ENCODE measurements around the gene LRMDA.

The LRMDA gene

DNA sequence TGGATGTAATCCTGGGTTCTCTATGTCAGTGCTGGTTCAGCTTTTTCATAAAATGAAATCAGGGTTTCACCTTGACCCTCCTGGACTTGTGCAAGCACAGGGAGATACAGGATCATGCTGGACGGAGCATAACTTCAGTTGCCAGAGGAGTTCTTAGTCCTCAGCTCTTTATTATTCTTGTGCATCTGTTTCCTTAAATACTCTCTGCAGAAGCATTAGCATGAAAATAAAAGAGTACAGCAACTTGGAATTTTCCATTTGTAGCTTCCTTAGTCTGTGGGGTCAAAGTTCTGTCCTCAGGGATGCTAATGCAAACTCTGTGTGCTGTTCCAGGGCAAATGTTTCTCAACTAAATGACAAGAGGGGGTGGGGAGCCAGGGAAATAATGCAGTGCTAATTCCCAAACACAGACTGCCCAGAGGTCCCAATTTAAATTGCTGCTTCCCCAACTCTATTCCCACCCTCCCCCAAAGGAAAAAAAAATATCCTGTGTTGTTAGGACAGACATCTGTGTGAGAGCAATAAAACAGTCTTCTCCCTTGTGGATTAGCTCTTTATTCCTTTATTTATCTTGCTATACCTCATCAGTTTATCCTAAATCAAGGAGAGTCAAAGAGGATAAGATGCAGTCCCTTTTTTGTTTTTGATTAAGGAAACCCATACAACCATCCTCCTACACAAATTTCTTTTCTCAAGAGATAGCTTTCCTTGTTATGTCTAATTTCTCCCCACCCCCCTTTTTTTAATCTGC is 905.0 kb downstream of the LRMDA start:
- DNase-seq, result no peak

DNA sequence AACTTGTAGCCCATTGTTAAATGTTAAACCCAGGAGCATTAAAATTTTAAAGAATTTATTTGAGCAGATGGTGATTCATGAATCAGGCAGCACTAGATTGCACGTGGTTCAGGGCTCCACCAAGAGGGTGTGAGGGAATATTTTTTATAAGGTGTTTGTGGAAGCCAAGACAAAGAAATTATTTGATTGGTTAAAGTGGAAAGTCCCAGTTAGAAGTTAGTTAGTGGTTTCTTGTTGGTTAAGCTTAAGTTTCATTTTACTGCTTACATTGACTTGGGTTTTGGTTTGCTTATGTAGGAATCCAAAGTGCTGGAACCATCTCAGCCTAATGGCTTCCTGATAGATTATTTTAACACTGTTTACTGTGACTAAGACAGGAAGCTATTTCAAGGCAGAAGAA is 906.2 kb downstream of the LRMDA start:
- no peak for DNase-seq

DNA sequence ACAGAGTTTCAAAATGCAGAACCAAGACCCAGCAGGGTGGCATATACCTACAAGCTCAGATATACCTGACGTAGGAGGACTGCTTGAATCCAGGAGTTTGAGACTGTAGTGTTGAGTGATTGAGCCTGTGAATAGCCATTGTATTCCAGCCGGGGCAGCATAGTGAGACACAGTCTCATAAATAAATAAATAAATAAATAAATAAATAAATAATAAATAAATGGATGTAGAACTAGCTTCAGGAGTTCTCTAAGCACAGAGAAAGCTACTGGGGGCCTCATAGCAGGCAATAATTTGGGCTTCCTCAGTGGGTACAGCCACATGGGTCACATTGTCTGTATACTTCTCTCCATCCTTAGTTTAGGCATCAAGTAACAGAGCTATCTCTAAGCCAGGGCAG is 906.8 kb downstream of the LRMDA start:
- no peak for DNase-seq

- DNase-seq, result no peak
These were observed 910.3 kb downstream of the LRMDA start for GRCh38 chr10:76341740-76342139.

DNA sequence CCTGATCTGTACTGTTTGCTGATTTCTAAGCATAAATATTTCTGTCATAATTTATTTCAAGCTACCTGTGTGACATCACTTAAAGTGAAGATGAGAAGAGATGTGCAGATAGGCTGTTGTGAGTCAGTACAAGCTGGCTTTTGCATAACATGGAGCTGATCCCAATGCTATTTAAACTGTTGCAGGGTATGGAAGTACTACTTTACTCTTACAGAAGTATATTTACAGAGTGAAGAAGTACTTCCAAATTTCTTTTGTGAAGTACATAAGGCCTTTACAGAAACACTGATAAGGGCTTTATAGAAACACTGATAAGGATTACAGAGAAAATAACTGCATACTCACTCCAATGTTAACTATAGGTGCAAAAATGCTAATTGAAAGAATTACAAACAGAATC is 911.6 kb downstream of the LRMDA start:
- DNase-seq, result no peak

- DNase-seq, result no peak
These were observed 916.4 kb downstream of the LRMDA start for GRCh38 chr10:76347832-76348231.

GRCh38 chr10:76350583-76350982 is 919.2 kb downstream of the LRMDA start:
- DNase-seq, result no peak

DNA sequence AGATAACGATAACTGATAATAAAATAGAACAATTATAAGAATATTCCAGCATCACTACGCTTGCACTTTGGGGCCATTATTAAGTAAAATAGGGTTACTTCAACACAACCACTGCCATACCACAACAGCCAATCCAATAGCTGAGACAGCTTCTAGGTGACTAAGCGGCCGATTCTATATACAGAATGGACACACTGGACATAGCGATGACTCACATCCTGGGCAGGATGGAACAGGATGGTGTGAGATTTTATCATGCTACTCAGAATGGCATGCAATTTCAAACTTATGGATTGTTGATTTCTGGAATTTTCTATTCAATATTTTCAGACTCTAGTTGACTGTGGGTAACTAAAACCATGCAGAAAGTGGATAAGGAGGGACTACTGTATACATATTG is 920.9 kb downstream of the LRMDA start:
- DNase-seq, result no peak

- DNase-seq, result no peak
These were observed 921.9 kb downstream of the LRMDA start for GRCh38 chr10:76353237-76353851.

DNA sequence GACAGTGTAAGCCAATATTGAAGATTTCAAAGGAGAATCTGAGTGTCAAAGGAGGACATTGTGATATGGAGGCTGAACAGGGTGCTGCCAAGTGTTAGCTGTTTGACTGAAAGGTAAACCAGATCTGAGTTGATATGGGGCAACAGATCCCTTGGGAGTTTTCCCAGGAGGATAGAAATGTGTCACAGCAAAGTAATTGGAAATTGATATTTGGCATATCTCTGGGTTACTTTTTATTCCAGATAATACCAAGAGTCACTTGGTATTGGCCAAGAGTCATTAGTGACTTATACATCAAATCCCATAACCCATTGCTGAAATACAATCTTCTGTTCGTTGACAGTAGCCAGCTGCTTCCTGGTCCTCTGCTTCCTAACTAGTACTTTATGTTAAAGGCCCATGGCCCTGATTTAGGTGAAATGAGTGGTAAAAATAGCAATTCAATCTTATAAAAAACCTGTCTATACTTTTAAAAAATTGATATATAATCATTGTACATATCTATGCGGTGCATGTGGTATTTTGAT is 922.9 kb downstream of the LRMDA start:
- no peak for DNase-seq

- DNase-seq, result no peak
These were observed 923.5 kb downstream of the LRMDA start for GRCh38 chr10:76354921-76355320.

- DNase-seq, result no peak
These were observed 925.1 kb downstream of the LRMDA start for GRCh38 chr10:76356557-76356956.

DNA sequence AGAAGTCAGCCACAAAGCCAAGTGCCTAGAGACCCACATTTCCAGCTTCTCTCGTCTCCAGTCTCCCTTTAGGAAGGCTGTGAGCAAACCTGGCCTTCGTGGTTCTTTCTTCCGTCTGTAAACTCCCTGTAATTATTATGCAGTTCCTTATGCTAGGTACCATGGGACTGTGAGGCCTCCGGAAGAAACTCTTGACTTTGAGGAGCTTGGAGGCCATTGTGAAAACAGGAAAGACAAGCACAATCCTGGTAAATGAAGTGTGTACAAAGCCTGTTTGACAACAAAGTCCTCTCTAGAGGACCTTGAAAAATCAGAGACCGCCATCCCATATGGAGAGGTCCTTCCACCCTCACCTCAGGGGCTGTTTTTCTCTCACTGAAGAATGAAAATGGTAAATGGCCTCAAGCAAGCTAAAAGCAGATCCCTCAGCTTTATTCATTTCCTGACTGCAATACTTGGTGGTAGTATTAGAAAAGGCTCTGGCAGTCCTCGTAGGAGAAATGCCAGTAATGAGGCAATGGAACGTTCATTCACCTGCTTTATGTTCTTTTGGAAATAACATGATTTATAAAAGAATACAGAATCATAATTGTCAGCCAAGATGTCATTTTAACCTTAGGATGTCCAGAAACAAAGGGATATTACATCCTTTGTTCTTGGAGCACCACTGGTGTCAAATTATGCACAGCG is 926.4 kb downstream of the LRMDA start:
- no peak for DNase-seq

DNA sequence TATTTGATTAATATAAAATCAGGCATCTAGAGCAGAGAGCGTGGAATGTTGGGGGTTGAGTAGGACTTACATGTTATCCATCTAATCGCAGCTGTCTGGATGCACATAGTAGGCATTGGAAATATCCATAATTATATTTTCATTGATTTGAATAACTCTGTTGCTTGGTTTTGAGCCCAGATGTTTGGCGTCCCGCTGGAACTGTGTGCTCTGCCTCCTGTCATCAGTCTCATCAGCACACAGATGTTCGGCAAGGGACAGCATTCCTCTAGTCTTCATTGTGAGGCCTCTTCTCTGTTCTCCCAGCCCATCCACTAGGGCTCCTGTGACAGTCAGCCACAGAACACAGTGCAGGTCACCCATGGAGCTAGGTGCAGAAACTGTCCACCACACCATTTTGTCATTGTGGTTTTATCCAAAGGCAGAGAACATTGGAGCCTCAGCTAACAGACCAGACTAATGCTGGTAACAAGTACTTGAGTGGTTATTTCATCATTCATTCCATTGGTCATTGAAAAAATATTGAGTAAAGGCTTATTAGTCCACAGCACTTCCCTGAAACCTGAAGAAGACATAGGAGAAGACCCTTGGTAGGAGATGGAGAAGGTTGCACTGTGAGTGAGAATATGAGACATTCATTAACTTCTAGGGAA is 927.4 kb downstream of the LRMDA start:
- no peak for DNase-seq

- no peak for DNase-seq
These were observed 944.3 kb downstream of the LRMDA start for GRCh38 chr10:76375761-76376160.

- no peak for DNase-seq
These were observed 951.0 kb downstream of the LRMDA start for GRCh38 chr10:76382381-76382851.

- DNase-seq, result no peak
These were observed 957.0 kb downstream of the LRMDA start for GRCh38 chr10:76388321-76389023.

DNA sequence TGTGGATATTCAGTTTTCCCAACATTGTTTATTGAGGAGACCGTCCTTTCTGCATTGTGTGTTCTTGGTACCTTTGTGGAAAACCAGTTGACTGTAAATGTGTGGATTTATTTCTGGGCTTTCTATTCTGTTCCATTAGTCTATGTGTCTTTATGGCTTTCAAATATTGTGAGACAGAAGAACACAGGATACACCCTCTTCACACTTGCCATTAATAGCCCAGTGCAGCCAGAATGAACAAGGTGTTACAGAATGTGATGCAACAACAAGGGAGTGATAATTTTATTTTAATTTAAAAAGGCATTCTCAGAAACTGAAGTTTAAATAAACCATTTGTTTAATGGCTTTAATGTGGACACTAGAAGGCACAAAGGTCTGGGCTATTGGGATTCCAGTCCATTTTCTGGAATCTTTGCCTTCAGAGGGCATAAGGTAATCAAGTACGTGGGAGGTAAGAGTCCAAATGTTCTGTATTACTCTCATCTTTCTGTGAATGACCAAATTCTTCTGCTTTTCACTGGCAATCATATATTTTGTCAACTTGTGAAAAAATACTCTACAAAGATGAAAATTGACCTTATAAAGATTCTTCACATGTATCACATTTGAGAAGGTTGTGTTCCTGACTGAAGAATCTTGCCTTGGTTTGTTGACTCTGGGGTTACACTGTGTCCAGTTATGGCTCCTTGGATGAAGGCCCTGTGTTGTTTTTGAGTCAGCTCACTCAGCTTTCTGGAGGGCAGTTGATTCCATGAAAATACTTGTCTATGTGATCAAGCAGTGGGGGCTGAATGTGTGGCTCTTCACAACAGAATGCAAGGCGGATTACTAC is 962.7 kb downstream of the LRMDA start:
- DNase-seq, result no peak

DNA sequence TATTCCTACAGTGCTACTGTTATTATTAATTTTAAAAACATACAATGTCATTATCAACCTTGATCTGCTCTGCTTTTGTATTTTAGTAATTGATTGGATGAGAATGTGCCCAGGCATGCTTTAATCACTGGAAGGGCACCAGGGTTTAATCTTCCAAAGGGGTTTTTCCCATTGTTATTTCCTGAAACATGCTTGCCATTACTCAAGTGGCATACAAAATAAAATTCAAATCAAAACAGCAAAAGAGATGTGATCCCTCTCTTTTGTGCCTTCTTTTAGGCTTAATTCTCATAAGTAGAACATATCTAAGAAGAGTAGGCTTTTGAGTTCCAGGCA is 963.3 kb downstream of the LRMDA start:
- no peak for DNase-seq

DNA sequence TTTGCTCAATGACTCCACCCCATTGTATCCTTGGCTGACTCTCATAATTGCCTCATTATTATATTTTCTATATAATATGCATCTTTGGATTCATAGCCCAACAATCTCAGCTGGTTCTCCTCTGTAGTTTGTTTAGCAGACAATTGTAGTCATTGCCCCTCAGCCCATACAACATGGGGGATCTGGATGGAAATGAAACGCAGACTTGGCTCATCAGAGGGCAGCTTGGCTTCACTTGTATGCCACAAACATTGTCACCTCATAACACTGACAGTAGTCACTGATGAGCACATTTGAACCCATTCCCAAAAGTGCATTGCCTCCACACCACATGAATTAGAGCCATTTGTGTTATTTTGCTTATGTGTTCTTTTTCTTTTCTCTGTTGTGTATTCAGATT is 963.8 kb downstream of the LRMDA start:
- no peak for DNase-seq

- DNase-seq, result no peak
These were observed 964.7 kb downstream of the LRMDA start for GRCh38 chr10:76396134-76396533.

Data from NCI-H1048 (cell line).